Fibroblast of lung (primary cell): ENCODE measurements around the gene SAT2. TPM values are rescaled to one million over a fixed set of nuclear protein-coding genes. Genes with fewer than 3 reads are reported as not detected.

Experiments used
- DNase-seq, 2 donors: peaks; one replicate each; pipeline versions ENCODE4 v3.0.0 to v3.0.0-alpha.2; 2010; ENCODE audit warnings: low read depth in 2 of 2
- H2AFZ ChIP-seq: 2 replicates; pipeline ENCODE4 v1.5.1; 2012; ENCODE audit warnings: low read length, control low read depth, inconsistent platforms
- H3K27ac ChIP-seq: 2 replicates; pipeline ENCODE4 v1.5.1; 2011; ENCODE audit warnings: low read length, control low read depth; ENCODE audit not compliant: insufficient read depth
- H3K27me3 ChIP-seq: 2 replicates; pipeline ENCODE4 v1.5.1; 2011; ENCODE audit warnings: mild to moderate bottlenecking, low read length; ENCODE audit not compliant: control insufficient read depth, insufficient read depth
- H3K36me3 ChIP-seq: 2 replicates; pipeline ENCODE4 v1.5.1; 2011; ENCODE audit warnings: low read length; ENCODE audit not compliant: control insufficient read depth, insufficient read depth
- H3K4me1 ChIP-seq: 2 replicates; pipeline ENCODE4 v1.5.1; 2011; ENCODE audit warnings: low read length; ENCODE audit not compliant: control insufficient read depth, insufficient read depth; ENCODE audit errors: extremely low read depth
- H3K4me2 ChIP-seq: 2 replicates; pipeline ENCODE4 v1.5.1; 2011; ENCODE audit warnings: low read length, control low read depth; ENCODE audit not compliant: insufficient read depth; ENCODE audit errors: extremely low read depth
- H3K4me3 ChIP-seq, 4 experiments: fragments of 200-600 bp in 1 of 4; sonication (generic) in 1 of 4; replicated peaks in 1 of 4; 2 replicates each; pipeline ENCODE4 v1.5.1; 2011 to 2016; ENCODE audit warnings: low read length in 4 of 4, low read depth in 3 of 4, mild to moderate bottlenecking in 3 of 4, control low read depth in 2 of 4, inconsistent platforms in 1 of 4, mixed read lengths in 1 of 4; ENCODE audit not compliant: insufficient read depth in 1 of 4; ENCODE audit errors: control extremely low read depth in 1 of 4
- H3K79me2 ChIP-seq: 2 replicates; pipeline ENCODE4 v1.5.1; 2012; ENCODE audit warnings: mild to moderate bottlenecking, low read length, inconsistent platforms; ENCODE audit not compliant: control insufficient read depth, insufficient read depth
- H3K9ac ChIP-seq: 2 replicates; pipeline ENCODE4 v1.5.1; 2011; ENCODE audit warnings: mild to moderate bottlenecking, low read length, control low read depth; ENCODE audit not compliant: insufficient read depth
- H3K9me3 ChIP-seq: 2 replicates; pipeline ENCODE4 v1.5.1; 2012; ENCODE audit warnings: low read depth, low read length; ENCODE audit not compliant: control insufficient read depth, insufficient read depth
- H4K20me1 ChIP-seq: 2 replicates; pipeline ENCODE4 v1.5.1; 2011; ENCODE audit warnings: low read length; ENCODE audit not compliant: control insufficient read depth, insufficient read depth; ENCODE audit errors: extremely low read depth
- EZH2 ChIP-seq: IDR thresholded peaks from 2 replicates; pipeline ENCODE4 v1.5.1; 2012; ENCODE audit warnings: low read length, control low read depth, mild to moderate bottlenecking; ENCODE audit errors: missing control alignments
- polyA plus RNA-seq, 2 donors: library from polyadenylated mRNA; depleted of rRNA in 1 of 2; stranded (reverse) in 1 of 2; unstranded in 1 of 2; fragments of >200 nt; gene quantifications; 2 replicates each; pipeline ENCODE4 v1.2.1, GENCODE V29; 2011 to 2012; ENCODE audit warnings: missing spikeins in 1 of 2
- total RNA-seq: library from RNA; depleted of rRNA; stranded (reverse); fragments of >200 nt; gene quantifications from 2 replicates; pipeline ENCODE4 v1.2.1, GENCODE V29; 2014
- TF ChIP-seq, protein P1 (sequence below), 2 donors: IDR thresholded peaks in 1 of 2; conservative IDR thresholded peaks in 1 of 2; 1 replicate in 1 of 2; 2 replicates in 1 of 2; pipeline ENCODE4 v1.5.1; 2011 to 2012; ENCODE audit warnings: low read length in 2 of 2, control low read depth in 1 of 2, inconsistent platforms in 1 of 2, low read depth in 1 of 2, mild to moderate bottlenecking in 1 of 2

The SAT2 gene
- total and polyA plus RNA-seq, 2 donors (not counting 1 experiment from before 2014, with no cell fraction given), result 48.2 to 54.3 TPM

DNA sequence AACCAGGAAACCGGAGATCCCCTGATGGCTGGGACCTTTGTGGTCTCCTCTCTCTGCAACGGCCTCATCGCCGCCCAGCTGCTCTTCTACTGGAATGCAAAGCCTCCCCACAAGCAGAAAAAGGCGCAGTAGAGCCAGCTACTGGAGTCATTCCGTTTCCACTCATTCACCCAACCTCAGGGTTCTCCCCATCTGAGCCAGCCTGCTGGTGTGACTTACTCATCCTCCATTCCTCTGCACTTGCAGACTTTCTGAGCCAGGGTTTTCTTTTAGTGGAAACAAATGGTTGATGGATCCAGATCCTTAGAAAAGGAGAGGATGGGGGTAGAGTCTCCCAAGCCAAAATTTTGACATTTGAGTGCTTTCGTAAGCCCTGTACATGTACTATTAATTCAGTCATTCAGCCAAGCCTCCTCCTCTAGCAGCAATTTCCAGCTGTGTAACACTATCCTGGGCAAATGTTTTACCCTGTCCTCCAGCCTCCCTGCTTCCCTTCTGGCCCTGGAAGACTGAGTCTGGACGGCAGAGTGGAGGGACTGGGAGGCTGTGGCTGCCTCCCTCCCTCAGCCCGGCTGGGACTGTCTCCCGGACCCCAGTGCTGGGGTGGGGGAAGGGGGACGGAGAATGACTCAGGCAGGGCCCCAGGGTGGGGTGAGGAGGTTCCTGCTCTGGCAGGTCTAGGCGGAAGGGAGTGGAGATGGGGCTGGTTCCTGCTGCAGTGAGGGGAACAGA lies 40.0 kb downstream of the SAT2 start:
- Histone ChIP-seq H4K20me1 (no peaks in the 10 kb centered on the region), H3K36me3 (peaks cover 22% of the 10 kb centered on the region), H3K27me3 (no peaks in the 10 kb centered on the region), H3K4me3 (peak overlapping the region in 1 of 4 experiments; percentile 43), H3K4me1 (peaks cover 54% of the 10 kb centered on the region), H3K9ac (no peak overlapping the region), H3K4me2 (peak overlapping the region; percentile 94), H2AFZ (no peak overlapping the region), H3K79me2 (peaks cover 31% of the 10 kb centered on the region), H3K27ac (peak overlapping the region; percentile 78), H3K9me3 (no peaks in the 10 kb centered on the region)
- no peak for TF ChIP-seq EZH2
- TF ChIP-seq, protein P1, sequence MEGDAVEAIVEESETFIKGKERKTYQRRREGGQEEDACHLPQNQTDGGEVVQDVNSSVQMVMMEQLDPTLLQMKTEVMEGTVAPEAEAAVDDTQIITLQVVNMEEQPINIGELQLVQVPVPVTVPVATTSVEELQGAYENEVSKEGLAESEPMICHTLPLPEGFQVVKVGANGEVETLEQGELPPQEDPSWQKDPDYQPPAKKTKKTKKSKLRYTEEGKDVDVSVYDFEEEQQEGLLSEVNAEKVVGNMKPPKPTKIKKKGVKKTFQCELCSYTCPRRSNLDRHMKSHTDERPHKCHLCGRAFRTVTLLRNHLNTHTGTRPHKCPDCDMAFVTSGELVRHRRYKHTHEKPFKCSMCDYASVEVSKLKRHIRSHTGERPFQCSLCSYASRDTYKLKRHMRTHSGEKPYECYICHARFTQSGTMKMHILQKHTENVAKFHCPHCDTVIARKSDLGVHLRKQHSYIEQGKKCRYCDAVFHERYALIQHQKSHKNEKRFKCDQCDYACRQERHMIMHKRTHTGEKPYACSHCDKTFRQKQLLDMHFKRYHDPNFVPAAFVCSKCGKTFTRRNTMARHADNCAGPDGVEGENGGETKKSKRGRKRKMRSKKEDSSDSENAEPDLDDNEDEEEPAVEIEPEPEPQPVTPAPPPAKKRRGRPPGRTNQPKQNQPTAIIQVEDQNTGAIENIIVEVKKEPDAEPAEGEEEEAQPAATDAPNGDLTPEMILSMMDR (conservative IDR thresholded peaks at IDR 0.05 in 1 of 2, IDR thresholded peaks at IDR 0.05 in 1 of 2; ENCODE audit: low read depth in 1 of 2, low read length in 2 of 2), result peak in 1 of 2 donors; percentile 24
- peak; percentile 91 to 97 for DNase-seq

- Histone ChIP-seq H3K9ac (no peak overlapping the region), H3K4me2 (peak overlapping the region; percentile 66), H3K27ac (peak overlapping the region; percentile 73), H3K36me3 (peaks cover 15% of the 10 kb centered on the region), H4K20me1 (no peaks in the 10 kb centered on the region), H3K27me3 (no peaks in the 10 kb centered on the region), H3K4me3 (no peak overlapping the region), H3K9me3 (no peaks in the 10 kb centered on the region), H3K4me1 (peaks cover 58% of the 10 kb centered on the region), H3K79me2 (peaks cover 36% of the 10 kb centered on the region), H2AFZ (no peak overlapping the region)
- TF ChIP-seq, protein P1 (conservative IDR thresholded peaks at IDR 0.05 in 1 of 2, IDR thresholded peaks at IDR 0.05 in 1 of 2; ENCODE audit: low read depth in 1 of 2, low read length in 2 of 2), result peak in 1 of 2 donors; percentile 14
- TF ChIP-seq EZH2, result no peak
- no peak for DNase-seq
Measured at GRCh38 chr17:7586673-7587419, 40.8 kb downstream of the SAT2 start.
